Activated T-cell treated with anti-CD3 and anti-CD28 coated beads for 1 hour (primary cell): ENCODE results near the gene OR7G3.

ENCODE experiments used
- DNase-seq: peaks from one replicate; pipeline ENCODE4 v3.0.0-alpha.2; 2020; ENCODE audit warnings: low read depth

OR7G3 gene

DNA sequence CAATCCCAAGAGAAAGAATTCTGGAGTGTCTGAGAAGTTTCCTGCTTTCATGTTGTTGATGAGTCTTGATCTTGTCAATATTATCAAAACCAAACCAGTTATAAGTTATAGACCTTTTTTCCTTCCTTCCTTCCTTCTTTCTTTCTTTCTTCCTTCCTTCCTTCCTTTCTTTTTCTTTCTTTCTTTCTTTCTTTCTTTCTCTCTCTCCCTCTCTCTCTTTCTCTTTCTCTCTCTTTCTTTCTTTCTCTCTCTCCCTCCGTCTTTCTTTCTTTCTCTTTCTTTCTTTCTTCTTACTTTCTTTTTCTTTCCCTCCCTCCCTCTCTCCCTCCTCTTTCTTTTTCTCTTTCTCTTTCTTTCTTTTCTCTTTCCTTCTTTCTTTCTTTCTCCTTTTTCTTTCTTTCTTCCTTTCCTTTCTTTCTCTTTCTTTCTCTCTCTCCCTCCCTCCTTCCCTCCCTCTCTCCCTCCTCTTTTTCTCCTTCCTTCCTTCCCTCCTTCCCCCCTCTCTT lies at the start of gene OR7G3:
TSS of gene OR7G3 (minus strand) at position 51 of the 506 bp plus-strand sequence. CDS start at position 51, 0 bp downstream.
- DNase-seq: no peak

DNA sequence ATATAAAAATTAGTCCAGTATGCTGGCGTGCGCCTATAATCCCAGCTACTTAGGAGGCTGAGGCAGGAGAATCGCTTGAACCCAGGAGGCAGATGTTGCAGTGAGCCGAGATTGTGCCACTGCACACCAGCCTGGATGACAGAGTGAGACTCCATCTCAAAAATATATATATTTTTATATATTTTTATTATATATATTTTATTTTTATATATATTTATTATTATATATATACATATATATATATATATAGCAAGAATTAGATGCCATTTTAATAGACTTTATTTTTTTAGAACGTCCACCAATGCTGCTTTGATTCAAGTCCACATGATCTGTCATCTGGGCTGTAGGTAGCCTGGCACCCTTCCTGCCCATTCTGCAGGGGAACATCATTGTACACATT lies 48.6 kb upstream of the OR7G3 start:
- DNase-seq: no peak

DNA sequence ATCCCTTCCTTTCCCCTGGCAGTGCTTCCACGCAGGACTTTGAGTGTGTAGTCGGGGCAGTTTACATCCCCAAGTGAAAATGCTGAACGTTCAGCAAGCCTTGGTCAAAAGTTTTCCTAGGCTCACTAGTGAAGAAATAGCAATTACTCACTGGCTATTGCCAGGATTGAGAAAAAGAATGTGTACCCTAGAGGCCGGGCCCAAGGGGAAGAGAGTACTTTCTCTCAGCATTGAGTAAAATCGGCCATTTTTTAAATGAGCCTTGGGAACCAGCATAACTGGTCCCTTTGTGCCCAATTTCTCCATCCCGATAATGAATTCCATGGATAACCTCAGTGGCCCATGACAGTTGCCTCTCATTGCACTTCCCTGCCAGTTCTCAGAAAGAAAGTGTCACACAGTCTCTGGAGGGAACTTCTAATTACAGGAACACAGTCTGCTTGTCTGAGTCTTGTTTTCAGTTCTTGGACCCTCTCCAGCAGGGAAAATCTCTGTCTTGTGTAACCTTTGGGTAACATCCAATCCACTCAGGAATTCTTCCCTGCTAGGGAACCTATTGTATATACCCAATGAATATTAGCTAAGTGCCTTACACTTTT lies 44.7 kb upstream of the OR7G3 start:
- DNase-seq: no peak

DNA sequence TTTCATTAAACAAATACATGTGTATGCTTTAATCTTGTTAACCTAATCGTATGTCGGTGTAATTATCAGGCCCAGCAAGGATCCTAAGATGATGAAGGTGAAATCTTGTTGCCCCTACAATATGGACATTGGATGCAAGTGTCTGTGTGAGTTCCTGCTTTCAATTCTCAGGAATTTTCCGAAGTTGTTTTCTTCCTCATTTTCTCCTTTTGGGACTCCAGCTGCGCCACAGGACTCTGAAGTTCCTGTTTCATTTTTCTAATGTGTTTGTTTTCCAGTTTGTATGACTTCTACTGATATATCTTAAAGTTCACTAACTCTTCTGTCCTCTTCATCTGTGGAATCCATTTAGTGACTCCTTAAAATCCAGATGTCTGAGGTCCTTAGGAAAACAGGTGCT lies 40.1 kb upstream of the OR7G3 start:
- no peak for DNase-seq

DNA sequence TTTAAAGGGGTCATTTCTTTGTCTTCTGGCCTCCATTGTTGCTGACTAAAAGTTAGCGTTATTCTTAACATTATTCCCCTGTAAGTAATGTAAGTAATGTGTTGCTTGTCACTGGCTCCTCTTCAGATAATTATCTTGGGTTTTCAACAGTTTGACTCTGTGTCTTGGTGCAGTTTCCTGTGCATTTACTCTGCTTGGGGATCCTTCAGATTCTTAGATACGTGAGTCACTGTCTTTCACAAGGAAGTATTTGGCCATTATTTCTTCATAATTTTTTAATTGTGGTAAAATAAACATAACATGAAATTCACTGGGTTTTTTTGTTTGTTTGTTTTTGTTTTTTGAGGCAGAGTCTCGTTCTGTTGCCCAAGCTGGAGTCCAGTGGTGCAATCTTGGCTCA lies 38.5 kb upstream of the OR7G3 start:
- no peak for DNase-seq

- DNase-seq: no peak
Measured at GRCh38 chr19:9161427-9161826, 34.7 kb upstream of the OR7G3 start.

GRCh38 chr19:9159891-9160290 lies 33.1 kb upstream of the OR7G3 start:
- DNase-seq: no peak

DNA sequence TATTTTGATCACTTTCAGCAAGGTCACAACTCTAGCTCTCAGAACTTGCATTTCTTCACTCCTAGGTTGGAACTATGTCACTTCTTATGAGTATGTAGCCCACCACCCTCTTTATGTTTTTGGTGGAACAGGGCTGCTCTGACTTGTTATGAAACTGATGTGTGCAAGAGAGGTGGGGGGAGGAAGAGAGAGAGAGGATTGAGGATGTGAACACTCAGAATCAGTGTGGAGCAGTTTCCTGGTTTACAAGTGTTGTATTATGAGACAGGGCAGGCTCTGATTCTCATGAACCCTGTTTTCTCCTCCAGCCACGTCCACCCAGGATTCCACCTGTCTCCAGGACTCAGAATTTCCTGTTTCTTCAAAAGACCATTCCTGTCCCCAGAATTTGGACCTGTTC lies 29.6 kb upstream of the OR7G3 start:
- DNase-seq: no peak

DNA sequence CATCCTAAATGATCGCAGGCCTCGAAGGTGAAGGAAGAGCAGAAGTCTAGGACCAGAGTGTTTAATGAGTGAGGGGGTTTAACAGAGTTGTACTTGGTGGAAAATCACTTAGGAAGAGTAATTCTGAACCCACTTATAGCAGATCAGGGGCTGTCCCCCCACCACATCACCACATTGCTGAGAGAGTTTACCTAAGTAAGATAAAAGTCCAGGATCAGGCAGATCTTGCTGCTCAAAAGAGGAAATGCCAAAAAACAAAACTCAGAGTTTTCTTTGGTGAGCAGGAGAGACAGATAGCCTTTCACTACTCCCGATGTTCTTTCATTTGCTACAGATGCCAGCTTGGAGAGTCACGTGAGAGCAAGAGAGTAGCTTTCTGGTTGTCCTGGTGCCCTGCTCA lies 28.8 kb upstream of the OR7G3 start:
- DNase-seq: no peak

GRCh38 chr19:9151367-9151766 lies 24.6 kb upstream of the OR7G3 start:
- DNase-seq: no peak

GRCh38 chr19:9150650-9151049 lies 23.9 kb upstream of the OR7G3 start:
- no peak for DNase-seq

DNA sequence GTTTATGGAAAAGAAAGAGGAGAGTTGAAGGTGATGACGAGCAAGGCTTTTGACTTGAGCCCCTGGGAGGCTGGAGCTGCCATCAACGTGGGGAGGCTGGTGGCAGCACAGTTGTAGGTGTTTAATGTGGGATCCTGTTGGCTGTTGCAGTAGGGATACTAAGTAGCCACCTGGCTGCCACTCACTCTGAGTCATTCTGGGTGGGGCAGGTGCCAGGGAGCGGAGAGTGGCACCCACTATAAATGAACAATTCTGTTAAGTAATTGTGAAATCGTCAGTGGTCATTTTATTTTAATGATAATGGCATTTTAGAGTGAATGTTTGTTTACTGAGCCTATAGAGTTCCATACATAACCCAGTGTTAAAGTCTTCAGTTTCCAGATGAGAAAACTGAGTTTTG lies 23.2 kb upstream of the OR7G3 start:
- no peak for DNase-seq

DNA sequence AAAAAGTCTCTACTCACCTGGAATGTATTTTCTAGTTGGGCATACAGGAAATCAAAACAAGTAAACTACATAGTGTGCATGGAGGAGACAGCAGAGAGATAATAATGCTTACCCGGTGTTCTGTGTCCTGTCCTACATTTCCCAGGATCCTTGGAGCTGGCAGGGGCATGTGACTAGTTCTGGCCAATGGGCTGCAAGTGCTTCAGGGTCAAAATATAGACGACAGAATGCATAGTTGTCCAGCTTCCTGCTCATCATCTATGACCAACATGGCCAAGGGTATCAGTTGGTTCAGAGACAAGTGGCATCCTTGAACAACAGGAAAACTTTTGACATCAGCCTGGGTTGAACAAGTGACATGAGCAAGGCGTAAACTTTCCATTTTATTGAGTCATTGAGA lies 21.9 kb upstream of the OR7G3 start:
- no peak for DNase-seq

GRCh38 chr19:9146882-9147281 lies 20.1 kb upstream of the OR7G3 start:
- DNase-seq: no peak

DNA sequence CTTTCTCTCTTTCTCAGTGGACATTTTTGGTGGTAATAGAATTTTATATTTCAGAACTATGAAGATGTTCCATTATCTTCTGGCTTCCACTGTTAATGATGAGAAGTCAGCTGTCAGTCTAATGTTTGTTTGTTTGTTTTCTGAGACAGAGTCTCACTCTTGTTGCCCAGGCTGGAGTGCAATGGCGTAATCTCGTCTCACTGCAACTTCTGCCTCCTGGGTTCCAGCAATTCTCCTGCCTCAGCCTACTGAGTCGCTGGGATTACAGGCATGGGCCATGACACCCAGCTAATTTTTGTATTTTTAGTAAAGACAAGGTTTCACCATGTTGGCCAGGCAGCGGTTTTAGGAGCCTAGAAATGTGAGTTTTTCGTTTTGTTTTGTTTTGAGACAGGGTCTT lies 18.2 kb upstream of the OR7G3 start:
- no peak for DNase-seq

DNA sequence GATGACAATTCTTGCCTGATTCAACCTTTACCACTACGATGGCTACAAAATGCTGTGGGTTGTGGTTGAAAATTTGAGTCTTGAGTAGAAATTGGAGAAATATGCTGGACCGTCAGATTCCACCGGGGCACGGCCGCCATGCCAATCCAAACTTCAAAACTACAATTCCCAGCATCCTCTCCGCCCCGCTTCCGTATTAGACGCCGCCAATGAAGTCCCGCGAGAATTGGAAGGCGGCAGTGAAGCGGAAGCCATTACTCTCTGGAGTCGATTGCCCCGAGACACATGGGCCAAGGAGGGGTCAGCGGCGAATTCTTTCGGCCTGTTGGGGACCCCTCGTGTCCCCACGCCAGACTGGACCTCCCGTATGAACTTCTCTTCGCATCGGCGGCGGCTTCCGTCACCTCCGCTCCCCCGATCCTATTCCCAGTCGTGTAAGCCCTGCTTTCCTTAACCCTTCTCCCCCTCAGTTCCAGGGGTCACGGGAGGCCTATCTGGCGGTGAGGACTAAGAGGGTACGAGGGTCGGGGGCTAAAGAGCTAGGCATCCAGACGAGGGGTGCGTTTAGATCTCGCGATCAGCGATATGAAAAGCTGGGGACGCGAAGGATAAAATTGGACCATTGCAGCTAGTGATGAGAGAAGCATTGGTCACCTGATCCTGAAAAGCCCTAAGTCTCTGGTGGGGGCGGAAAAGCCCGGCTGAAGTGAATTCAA lies 13.6 kb upstream of the OR7G3 start, which contains the start of gene ZNF317:
TSS of gene ZNF317 (plus strand) at position 239 of the 716 bp plus-strand sequence. CDS start 15,620 bp downstream, outside the sequence.
- DNase-seq: peak; percentile 82

- DNase-seq: no peak
Measured at GRCh38 chr19:9139609-9140158, 12.9 kb upstream of the OR7G3 start.

DNA sequence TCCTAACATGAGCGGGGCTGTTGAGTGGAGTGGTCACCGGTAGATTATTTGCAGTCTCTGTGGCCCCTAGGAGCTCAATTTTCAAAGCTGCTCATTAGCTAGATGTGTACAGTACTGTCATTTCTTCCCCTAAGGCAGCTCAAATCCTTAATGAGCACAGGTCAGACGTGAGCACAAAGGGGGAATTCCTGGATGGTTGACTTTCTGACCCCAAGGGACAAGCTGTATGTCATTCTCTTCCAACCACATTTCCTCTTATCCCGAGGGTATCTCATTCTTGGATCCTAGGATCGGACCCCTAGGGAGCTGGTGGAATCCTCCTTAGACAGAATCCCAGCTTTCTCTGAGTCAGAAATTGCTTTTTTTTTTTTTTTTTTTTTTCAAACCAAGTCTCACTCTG lies 5.7 kb upstream of the OR7G3 start:
- DNase-seq: no peak

GRCh38 chr19:9130965-9131364 lies 4.2 kb upstream of the OR7G3 start:
- DNase-seq: no peak

DNA sequence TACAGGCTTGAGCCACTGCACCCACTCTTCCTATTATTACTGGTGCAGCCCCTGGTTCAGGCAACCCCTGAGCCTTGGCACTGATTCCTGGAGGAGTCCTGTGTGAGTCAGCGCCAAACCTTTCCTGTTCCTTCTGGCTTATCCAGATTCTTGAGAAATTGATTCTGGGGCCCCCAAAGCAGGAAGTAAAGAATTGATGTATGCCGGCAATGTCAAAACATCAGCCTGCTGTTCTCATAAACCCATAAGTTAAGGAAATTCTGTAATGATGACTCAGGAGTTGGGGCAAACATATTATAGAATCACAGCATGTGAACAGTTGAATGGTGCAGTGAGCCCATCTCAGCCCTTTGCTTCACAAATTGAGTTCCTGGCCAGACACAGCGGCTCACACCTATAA lies 1.4 kb upstream of the OR7G3 start:
- DNase-seq: no peak

DNA sequence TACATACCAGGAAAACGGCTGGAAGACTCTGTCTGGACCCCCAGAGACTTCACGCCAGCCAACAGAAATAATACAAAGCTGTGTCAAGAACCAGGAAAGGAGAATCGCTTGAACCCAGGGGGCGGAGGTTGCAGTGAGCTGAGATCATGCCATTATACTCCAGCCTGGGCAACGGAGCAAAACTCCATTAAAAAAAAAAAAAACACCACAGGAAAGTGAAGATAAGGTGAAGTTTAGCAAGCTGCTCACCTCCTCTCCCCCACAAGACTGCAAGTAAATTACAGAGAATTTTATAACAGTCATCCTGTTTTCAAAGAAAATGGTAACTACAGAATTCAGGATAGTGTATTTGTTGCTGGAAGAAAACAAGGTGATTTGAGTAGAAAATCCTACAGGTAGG lies 10.2 kb downstream of the OR7G3 start:
- DNase-seq: no peak

GRCh38 chr19:9115307-9115813 lies 11.4 kb downstream of the OR7G3 start, which contains the start of gene OR7G1:
OR7G1 (minus strand) TSS chr19:9115763; CDS start chr19:9115763, 0 bp downstream.
- DNase-seq: no peak

- no peak for DNase-seq
Measured at GRCh38 chr19:9109959-9110358, 16.8 kb downstream of the OR7G3 start.
